ENCODE data around the gene TTC39B.

Gene TTC39B

DNA sequence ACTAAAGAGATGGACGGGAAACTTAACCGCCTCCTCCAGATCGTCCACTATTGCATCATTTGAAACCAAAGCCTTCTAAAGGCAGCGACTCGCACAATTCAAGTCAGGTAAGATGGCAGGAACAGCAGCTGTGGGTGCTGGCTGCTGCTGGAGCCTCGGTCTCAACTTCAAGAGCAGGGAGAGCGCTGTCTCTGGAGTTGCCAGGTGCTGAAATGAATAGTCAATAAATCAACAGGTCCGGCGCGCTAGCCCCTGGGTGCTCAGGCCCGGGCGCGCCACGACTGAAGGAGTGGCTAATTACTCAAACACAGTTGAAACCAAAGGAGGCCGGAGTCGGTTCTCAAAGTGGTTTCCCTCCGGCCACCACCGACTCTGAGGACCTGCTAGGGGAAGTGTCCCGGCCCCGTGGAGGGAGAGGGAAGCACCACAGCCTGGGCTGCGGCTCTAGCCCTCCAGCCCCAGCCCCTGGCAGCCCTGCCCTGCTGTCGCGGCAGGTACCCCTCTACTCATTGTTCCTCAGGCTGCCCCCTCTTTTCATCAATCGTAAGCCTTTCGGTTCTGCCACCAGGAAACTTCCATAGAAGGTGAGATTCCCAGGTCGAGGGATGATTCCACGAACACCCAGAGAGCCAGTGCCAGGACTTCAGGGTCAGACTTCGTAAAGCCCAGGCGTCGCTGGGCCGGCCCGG lies 804 bp downstream of the TTC39B start:
- no peak for DNase-seq (ENCODE audit: low read depth, low spot score)
- H3K4me3 ChIP-seq (ENCODE audit: low read length): peak overlapping the region; percentile 81

DNA sequence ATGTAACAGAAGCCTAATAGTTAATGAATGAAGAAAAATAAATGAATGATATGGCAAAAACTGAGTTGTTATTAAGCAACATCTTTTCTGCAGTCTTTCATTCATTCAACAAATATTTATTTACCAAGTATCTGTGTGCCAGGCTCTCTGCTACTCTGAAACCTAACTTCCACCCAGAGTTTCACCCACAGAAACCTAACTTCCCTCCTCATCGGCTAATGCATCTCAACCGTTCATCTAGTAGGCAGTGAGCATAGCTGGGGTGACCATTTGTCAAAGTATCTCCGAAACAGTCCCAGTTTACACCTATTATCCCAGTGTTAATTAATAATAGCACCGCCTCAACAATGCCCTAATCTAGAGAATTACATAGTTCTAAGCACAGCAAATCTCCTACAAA lies 1.5 kb downstream of the TTC39B start:
- no peak overlapping the region for H3K4me3 ChIP-seq (ENCODE audit: low read length)
- DNase-seq (ENCODE audit: low read depth, low spot score): no peak

- DNase-seq (ENCODE audit: low read depth, low spot score): no peak
These were observed 2.4 kb downstream of the TTC39B start for GRCh38 chr9:15304632-15305031.

GRCh38 chr9:15300218-15300617 lies 6.8 kb downstream of the TTC39B start:
- peak overlapping the region; percentile 25 for H3K4me3 ChIP-seq (ENCODE audit: low read length)
- no peak for DNase-seq (ENCODE audit: low read depth, low spot score)

More at GRCh38 chr9:15304632-15305031, 2.4 kb downstream of the TTC39B start:
- no peak overlapping the region for H3K4me3 ChIP-seq (ENCODE audit: low read length)

- peak; percentile 96 for DNase-seq (ENCODE audit: low read depth, low spot score)
- H3K4me3 ChIP-seq (ENCODE audit: low read length): peak overlapping the region; percentile 41
These were observed 7.6 kb downstream of the TTC39B start for GRCh38 chr9:15299374-15299939.

GRCh38 chr9:15298362-15298761 lies 8.7 kb downstream of the TTC39B start:
- DNase-seq (ENCODE audit: low read depth, low spot score): no peak
- H3K4me3 ChIP-seq (ENCODE audit: low read length): no peak overlapping the region

- H3K4me3 ChIP-seq (ENCODE audit: low read length): peak overlapping the region; percentile 55
- DNase-seq (ENCODE audit: low read depth, low spot score): peak; percentile 71
These were observed 11.1 kb downstream of the TTC39B start for GRCh38 chr9:15295761-15296405.

GRCh38 chr9:15294604-15295003 lies 12.4 kb downstream of the TTC39B start:
- no peak overlapping the region for H3K4me3 ChIP-seq (ENCODE audit: low read length)
- no peak for DNase-seq (ENCODE audit: low read depth, low spot score)

DNA sequence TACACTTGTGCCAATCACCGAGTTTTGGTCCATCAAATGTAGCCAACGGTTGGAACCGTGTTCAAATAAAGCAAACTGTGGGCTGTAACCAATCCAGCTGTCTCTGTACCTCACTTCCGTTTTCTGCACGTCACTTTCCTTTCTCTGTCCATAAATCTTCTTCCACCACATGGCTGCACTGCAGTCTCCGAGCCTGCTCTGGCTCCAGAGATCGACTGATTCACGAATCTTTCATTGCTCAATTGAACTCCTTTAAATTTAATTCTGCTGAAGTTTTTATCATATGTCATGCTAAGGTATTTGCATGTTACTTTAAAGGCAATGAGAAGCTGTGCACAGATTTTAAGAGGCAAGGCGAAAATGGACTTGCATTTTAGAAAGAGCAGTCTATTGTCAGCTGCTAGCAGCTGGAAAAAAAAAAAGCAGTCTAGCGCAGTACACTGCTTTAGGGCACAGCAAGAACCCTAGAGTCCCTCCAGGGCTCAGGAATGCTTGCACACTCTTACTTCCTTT lies 13.2 kb downstream of the TTC39B start:
- no peak overlapping the region for H3K4me3 ChIP-seq (ENCODE audit: low read length)
- DNase-seq (ENCODE audit: low read depth, low spot score): no peak

- H3K4me3 ChIP-seq (ENCODE audit: low read length): no peak overlapping the region
- DNase-seq (ENCODE audit: low read depth, low spot score): no peak
These were observed 13.9 kb downstream of the TTC39B start for GRCh38 chr9:15293084-15293483.

GRCh38 chr9:15289603-15290002 lies 17.4 kb downstream of the TTC39B start:
- DNase-seq (ENCODE audit: low read depth, low spot score): no peak
- H3K4me3 ChIP-seq (ENCODE audit: low read length): no peak overlapping the region

DNA sequence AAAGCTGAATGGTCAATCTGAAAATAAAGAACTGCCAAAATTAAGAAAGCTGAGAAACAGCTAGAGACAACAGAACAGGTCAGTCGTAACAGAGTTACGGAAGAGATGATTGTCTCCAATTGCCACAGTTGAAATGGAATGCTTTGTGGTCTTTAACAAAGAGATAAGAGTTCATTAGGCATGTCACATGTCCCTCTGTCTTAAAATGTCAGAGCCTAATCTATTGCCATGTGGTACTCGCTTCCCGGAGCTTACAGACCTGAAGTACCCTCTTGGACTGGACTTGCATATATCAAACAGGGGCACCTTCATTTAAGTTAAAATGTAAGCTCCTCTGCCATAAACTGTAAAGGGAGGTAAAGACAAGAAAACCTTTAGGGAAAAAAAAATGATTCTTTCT lies 19.7 kb downstream of the TTC39B start:
- DNase-seq (ENCODE audit: low read depth, low spot score): no peak
- H3K4me3 ChIP-seq (ENCODE audit: low read length): no peak overlapping the region

GRCh38 chr9:15286161-15286821 lies 20.7 kb downstream of the TTC39B start:
- no peak for DNase-seq (ENCODE audit: low read depth, low spot score)
- no peak overlapping the region for H3K4me3 ChIP-seq (ENCODE audit: low read length)

- no peak for DNase-seq (ENCODE audit: low read depth, low spot score)
These were observed 24.3 kb downstream of the TTC39B start for GRCh38 chr9:15282567-15283285.

GRCh38 chr9:15280647-15281046 lies 26.4 kb downstream of the TTC39B start:
- H3K4me3 ChIP-seq (ENCODE audit: low read length): no peak overlapping the region
- no peak for DNase-seq (ENCODE audit: low read depth, low spot score)

More at GRCh38 chr9:15282567-15283285, 24.3 kb downstream of the TTC39B start:
- no peak overlapping the region for H3K4me3 ChIP-seq (ENCODE audit: low read length)

GRCh38 chr9:15278839-15279238 lies 28.2 kb downstream of the TTC39B start:
- no peak overlapping the region for H3K4me3 ChIP-seq (ENCODE audit: low read length)
- DNase-seq (ENCODE audit: low read depth, low spot score): no peak

DNA sequence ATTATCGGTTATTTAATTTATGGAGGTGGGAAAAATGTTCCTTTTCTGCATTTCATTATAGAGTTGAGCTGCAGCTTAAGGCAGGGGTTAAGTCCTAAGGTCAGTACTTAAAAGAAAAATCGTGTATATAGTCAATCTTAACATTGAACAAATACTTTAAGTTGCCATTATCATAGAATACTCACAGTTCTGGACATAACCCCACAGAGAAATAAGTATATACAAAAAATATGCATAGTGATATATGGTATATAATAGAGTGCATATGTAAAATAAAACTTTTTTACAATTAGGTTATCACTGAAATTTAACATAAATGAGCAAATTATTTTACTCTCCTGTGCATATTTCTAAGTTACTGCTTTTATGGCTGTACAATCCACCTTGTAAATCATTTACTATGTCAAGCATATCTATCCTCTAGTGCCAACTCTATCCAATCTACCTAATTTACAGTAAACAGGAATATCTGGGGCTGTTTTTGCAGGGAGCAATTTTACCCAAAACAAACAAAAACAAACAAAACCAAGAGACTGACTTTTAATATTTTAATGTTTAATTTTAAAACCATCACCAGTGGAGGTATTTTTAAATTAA lies 28.8 kb downstream of the TTC39B start:
- H3K4me3 ChIP-seq (ENCODE audit: low read length): no peak overlapping the region
- DNase-seq (ENCODE audit: low read depth, low spot score): no peak

DNA sequence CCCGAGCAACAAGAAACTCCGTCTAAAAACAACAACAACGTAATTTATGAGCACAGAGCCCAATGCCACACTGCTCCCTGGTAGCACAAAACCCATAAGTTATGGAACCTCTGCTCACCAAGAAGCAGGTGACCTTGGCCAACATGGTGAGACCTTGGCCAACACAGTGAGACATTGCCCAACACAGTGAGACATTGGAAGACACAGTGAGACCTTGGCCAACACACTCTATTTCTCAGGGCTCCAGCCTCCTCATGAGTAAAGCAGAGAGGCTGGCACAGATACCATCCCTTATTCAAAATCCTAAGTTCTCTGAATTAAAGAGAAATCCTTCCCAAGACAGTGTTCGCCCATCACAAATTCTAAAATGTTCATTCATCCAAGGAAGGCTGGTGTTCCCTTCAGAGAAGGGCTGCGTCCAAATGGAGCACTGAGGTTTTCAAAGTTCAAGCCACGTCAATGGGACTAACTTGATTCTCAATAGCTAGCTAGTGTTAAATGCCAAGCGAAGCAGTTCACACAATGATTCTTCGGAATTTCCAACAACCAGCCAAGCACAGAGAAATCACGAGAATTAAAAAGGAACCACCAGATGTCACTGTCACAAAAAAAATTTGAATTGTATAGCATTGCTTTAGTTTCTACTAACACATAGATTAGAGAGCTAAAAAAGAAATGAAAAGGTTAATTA lies 29.5 kb downstream of the TTC39B start:
- no peak for DNase-seq (ENCODE audit: low read depth, low spot score)
- no peak overlapping the region for H3K4me3 ChIP-seq (ENCODE audit: low read length)

Data from Jurkat, Clone E6-1 (cell line).